HG03520 (cell line): ENCODE results near the gene GHSR.
A peak's percentile ranks its signal among the peaks of the same experiment; 100 is the strongest.

Experiments
- ATAC-seq: cut with Tn5 transposase; IDR thresholded peaks from one replicate; pipeline ENCODE4 v1.9.1; 2021; ENCODE audit warnings: mild to moderate bottlenecking, moderate library complexity; ENCODE audit not compliant: unreplicated experiment

Gene GHSR, protein sequence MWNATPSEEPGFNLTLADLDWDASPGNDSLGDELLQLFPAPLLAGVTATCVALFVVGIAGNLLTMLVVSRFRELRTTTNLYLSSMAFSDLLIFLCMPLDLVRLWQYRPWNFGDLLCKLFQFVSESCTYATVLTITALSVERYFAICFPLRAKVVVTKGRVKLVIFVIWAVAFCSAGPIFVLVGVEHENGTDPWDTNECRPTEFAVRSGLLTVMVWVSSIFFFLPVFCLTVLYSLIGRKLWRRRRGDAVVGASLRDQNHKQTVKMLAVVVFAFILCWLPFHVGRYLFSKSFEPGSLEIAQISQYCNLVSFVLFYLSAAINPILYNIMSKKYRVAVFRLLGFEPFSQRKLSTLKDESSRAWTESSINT

DNA sequence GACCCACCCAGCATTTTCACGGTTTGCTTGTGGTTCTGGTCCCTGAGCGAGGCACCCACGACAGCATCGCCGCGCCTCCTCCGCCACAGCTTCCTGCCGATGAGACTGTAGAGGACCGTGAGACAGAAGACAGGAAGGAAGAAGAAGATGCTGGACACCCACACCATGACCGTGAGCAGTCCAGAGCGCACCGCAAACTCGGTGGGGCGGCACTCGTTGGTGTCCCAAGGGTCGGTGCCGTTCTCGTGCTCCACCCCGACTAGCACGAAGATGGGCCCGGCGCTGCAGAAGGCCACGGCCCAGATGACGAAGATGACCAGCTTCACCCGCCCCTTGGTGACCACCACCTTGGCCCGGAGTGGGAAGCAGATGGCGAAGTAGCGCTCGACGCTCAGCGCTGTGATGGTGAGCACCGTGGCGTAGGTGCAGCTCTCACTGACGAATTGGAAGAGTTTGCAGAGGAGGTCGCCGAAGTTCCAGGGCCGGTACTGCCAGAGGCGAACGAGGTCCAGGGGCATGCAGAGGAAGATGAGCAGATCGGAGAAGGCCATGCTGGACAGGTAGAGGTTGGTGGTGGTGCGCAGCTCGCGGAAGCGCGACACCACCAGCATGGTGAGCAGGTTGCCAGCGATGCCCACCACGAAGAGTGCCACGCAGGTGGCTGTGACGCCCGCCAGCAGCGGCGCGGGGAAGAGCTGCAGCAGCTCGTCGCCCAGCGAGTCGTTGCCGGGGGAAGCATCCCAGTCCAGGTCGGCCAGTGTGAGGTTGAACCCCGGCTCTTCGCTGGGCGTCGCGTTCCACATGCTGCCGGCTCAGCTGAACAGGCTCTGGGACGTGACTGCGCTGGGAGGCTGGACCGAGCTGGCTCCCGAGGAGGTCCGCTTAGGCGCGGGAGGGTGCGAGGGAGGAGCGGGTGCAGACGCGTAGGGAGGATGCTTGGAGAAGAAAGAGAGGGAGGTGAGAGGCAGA lies at the start of gene GHSR:
Gene GHSR (minus strand): TSS at position 846 of the 969 bp plus-strand sequence. CDS start 43 bp downstream, at position 803.
- ATAC-seq = no peak

DNA sequence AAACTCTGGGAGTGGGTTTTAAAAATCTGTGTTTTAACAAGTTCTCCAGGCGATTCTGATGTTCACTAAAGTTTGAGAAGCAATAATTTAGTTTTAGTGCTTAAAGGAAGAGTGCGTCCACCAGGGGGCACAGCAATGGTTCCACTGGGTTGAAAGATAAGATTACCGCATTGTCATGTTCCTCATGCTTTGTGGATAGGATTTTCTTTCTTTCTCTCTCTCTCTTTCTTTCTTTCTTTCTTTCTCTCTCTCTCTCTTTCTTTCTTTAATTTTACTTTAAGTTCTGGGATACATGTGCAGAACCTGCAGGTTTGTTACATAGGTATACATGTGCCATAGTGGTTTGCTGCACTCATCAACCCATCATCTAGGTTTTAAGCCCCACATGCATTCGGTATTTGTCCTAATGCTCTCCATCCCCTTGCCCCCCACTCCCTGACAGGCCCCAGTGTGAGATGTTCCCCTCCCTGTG lies 42.0 kb upstream of the GHSR start:
- peak; percentile 60 for ATAC-seq

DNA sequence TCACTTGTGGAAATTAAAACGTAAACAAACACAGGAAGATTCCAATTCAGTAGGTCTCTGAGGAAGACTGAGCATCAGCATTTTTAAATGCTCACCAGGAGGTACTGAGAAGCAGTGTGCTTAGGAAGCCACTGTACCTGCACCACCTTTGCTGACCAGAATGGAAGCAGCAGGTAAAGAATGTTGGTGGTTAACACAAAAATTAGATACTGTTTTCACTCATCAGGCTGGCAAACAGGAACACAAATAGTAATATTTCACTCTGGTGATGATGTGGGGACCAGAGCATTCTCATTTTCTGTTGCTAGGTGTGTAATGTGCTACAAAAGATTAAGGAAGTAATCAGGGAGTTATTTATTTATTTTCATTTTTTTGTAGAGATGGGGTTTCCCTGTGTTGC lies 29.9 kb upstream of the GHSR start:
- ATAC-seq = no peak

DNA sequence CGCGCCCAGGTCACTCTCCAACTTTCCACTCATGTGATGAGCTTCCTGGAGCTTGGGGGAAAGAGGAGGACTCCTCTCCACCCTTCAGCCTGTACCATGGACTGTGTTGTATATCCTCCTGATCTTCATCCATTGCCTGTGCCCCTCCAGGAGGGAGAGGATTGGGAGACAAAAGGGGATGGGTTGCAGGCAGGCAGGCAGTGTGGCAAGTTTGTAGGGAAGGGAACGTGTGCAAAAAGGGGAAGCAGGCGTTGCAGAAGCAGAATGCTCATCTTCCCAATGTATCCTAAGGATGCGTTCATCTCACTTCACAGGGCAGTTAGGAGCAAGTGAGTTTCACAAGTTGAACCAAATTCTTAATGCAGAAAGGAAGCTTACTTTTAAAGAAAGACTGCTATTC lies 28.1 kb upstream of the GHSR start:
- no peak for ATAC-seq

DNA sequence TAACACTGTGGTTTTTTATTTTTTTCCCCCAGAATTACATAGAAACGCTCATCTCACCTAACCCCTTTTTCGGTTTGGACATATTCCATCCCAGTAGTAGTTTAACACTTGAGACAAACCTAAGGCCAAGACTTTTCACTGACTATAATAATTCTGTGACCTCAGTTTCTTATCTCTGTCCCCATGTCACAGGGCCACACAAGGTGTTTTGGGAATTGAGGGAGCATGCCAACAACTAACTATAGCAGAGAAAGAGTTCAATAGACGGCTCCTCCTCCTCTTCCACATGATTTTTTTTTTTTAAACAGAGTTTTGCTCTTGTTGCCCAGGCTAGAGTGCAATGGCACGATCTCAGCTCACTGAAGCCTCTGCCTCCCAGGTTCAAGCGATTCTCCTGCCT lies 27.4 kb upstream of the GHSR start:
- ATAC-seq = no peak

DNA sequence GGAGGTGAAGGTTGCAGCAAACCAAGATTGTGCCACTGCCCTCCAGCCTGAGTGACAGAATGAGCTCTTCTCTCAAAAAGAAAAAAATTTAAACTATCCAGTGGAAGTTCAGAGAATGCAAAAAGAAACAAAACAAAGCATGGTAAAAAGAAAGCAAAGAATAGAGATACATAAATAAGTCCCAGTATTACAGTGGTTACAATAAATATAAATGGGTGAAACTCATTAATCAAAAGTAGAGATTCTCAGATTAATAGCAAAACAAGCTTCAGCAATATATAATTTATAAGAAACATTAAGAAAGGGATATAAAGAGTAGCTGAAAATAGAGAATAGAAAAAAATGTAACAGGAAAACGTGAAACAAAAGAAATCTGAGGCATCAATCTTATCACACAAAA lies 23.6 kb upstream of the GHSR start:
- ATAC-seq = no peak

DNA sequence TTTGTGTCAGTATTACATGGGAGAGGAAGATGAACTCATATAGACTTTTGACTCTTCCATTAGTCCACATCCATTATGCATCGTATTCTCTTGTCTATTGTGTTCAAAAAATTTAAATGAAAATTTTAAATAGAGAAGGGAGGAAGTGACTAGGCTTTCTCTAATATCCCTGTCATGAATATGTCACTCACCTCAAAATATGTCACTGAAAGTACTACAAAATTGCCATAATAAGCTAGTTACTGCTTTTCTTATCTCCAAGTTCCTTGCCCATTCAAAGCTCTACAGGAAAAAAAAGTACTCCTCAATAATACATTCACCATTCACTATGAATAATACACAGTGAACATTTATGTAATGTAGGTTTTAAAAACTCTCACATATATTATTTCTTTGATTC lies 22.3 kb upstream of the GHSR start:
- no peak for ATAC-seq

DNA sequence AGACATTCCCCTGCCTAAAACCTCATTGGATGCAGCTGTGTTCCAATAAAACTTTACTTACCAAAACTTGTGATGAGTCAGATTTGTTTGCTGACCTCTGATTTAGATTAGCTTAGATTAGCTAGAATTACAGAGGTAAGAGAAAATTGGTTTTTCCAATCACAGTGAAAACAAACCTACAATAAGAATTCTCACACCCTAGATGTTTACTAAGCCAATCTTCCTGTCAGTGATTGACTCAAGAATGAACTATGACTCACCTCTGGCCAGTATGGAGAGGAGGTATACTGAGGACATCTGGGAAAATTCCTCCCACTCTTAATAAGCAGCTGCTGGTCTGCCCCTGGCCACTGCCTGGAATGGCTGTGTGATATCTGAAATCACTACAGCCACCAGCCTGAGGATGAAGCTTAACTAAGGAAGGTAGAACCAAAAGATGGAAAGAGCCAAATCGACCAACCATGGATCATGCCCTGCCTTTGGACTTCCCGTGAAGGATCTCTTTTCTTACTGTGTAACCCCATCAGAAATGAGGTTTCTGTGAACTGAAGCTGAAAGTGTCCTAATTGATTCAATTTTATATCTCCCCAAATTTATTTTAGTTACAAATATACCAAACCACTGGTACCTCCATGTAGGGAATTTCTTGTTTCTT lies 19.0 kb upstream of the GHSR start:
- ATAC-seq = no peak

DNA sequence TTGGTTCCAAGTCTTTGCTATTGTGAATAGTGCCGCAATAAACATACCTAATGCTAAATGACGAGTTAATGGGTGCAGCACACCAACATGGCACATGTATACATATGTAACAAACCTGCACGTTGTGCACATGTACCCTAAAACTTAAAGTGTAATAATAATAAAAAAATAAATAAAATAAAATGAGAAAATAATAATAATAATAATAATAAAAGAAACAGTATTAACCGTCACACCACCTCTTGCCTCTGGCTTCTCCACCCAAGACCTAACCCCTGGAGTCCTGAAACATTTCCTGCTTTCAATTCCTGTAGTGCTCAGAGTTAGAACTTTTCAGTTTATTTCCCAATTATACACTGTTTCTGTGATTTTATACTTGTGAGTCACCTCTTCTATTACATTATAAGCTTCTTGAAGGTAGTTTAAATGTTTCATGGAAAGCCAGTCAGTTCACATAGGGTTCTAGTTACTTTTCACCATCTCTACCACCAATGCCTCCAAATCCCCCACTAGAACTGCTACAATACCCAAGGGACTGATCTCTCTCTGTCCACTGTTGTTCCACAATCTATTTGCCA lies 18.4 kb upstream of the GHSR start:
- no peak for ATAC-seq

DNA sequence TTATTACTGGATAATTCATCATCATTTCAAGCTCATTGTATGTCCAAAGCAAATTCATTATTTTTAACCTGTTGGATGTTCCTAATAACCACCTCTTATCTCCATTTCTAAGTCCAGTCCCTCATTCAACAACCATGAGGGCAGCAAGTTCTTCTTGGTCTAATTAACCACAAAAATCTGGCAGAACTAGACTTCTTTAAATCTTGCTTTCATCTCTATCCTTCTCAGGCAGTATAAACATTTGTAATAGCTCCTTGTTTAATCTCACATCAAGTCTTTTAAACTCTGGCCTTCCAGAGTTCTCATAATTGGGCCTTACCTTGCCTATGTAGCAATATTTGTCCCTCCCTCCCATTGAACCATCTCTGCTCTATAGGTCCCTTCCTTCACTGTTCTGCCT lies 17.0 kb upstream of the GHSR start:
- ATAC-seq = no peak

DNA sequence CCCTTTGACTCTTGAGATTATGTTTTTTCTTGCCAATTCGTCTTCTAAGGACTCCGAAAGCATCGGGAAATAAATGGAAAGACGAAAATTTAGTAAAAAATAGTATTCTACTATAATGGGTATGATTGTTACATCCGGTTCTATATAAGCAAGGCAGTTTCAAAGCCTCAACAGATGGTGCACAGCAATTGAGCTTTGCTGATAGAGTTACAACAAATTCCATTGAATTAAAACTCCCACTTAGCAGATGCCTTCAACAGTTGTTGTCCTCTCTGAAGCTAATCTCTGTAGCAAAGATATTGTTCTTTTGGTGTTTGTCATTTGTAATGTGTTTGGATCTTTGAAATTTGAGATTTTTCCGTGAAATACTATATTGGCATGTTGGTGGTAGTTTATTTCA lies 16.1 kb upstream of the GHSR start:
- ATAC-seq = no peak

DNA sequence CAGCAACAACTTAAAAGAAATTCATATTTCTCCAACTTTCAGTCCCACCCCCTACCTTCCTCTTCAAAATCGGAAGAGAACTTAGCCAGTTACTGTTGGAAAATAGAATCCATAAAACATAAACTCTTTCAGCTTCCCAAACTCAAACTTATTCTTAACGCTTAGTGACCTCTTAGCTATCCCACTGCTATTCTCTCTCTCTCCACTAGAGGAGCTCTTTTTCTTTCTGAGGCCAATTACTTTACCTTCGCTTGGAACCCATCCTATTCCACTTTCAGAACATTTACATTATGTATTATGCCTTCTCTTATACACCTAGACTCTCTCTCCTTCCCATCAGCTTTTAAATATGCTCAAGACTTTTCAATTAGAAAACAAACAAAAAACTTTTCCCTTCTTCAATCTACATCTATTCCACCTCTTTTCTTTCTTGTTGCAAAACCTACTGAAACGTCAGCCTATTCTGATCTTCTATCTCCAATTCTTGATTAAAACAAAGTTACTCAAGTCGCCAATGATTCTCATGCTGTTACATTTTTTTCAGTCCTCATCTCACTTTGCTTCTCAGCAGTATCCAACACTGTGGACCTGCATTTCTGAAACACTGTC lies 13.4 kb upstream of the GHSR start:
- no peak for ATAC-seq

DNA sequence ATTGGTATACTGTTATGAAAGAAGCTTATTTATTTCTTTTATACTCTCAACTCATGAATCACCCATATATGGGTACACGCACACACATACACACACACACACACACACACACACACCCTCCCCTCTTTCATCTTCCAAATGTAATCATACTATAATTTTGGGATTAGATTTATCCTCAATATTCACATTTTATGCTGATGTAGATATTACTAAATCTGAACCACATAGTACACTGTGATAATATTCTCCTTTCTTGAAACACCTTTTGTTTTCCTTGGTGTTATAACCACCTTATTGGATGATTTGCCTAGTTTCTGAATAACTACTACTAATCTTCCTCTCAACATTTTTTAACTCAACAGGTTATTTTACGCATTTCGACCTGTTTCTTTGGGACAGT lies 8.1 kb upstream of the GHSR start:
- no peak for ATAC-seq

DNA sequence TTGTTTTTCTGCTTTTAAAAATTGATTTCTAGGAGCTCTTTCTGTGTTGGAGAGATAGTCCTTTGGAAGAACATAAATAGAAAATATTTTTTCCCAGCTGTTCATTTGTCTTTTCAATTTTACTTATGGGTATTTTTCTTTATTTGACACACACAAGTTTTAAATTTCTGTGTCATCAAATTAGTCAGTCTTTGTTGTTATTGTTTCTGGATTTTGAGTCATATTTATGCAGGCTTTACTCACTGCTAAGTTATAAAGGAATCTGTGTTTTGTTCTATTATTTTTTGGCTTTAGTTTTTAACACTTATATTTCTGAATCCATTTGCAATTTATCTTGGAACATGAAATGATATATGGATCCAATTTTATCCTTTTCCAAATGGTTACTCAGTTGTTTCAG lies 5.9 kb upstream of the GHSR start:
- ATAC-seq = no peak

DNA sequence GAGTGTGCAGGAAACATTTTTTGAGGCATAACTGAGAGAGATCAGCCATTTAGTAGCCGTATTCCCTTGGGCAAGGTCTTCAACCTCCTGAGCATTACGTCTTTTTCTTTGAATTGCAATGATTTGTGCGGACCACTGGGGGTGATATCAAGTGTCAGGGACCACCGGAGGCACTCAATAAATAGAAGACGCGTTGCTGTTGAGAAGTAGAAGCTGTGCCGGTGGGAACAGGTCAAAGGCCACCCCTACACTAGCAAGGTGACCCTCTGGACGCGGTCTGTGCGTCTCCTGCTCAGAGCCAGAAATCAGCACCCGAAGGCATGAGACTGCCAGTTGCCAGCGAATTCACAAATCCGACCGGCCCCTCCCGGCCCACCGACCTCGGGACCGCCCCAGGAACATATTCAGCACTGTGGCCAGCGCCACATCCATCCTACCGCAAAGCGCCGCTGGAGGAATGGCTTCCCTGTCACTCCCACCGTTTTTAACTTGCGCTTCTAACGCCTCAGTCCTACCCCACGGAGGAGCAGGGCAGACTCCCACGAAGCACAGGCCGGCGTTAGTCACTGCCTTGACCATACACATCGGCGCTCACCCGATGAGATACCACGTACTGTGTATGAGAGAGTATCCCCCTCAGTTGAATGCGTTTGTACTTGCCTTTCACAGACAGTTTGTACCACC lies 1.4 kb upstream of the GHSR start:
- ATAC-seq = no peak

DNA sequence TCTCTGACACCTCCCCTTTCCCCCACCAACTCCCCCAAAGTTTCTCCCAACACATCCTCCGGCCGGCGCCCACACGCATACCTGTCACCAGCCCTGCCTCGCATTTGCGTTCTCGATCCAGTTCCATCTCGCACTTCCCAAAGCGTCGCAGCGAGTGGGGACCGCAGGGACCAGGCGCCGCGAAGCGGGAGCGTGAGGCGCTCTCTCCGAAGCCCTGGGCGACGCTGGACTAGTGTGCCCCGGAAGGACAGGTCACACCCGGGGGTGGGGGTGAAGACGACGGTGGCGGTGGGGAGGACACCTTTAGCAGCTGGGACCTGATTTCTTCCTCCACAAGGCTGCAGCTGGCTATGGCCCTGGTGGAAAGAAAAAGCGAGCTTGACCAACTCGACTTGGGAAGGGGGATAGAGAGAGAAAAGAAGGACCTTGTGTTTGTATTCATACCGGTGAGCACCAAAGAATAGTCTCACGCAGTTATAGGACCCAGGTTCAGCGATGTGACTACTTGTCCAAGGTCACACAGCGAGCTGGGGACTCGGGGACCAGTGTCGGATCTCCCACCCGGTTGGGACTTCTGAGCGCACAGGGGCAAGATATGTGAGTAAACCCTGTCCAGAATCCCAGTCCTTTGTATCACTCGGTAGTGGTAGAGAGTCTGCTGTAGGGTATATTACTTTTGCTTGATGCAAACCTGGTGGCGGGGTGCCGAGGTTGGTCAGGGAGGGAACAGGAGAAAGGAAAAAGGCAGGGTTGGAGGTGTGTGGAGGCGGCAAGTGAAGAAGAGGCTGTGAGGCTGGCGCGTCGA lies 607 bp upstream of the GHSR start:
- no peak for ATAC-seq

DNA sequence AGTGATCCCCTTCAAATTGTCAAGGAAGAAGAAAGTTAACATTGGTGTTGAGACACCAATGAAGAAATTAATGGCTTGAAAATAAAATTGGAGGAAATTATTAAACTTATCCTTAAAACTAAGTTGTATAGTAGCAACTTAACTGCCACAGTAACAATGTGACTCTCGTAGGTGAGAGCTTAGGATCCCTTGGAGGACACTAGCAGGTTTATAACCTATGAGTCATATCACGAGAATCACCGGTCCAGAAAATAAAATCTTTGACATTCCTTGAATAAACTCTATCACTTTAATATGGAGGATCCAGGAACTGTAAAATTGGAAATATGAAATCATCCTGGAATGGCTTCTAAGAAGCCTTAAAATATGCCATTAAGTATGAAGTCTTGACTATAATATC lies 2.1 kb downstream of the GHSR start:
- ATAC-seq = no peak

DNA sequence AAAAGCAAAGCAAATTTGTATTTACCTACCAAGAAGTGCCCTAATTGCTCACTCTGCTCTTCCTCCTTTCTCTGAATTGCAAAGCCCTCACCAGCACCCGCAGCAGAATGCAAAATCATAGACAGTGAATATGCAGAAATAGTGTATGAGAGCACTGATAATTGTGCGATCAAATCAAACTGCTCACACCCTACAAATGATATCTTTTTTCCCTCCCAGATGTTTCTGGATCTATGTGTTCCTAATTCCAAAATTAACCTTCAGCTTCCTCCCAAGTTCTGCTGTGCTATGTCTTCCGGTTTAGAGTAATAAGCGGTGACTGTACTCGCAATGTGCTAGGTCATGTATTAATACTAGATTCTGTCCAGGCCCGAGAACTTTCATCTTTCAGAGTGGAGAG lies 3.4 kb downstream of the GHSR start:
- no peak for ATAC-seq

DNA sequence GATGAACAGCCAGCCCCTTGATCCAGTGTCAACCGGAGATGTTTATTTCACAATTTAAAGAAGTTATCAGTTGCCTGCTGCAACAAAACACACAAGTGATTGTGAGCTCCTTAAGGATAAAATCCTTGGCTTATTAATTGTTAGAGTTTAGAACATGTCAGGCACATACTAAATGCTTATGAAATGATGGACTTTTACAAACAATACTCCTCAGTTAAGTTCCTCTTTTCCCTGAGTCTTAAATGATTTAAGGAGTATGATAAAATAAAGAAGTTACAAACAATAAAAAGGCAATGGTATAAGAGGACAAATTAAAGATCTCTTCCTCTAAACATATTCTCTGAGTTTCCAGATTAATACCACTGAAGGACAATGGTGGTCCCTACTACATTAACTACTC lies 5.7 kb downstream of the GHSR start:
- ATAC-seq = no peak
